SK-N-SH (cell line): ENCODE results near the gene PROC. TPM values are rescaled to one million over a fixed set of nuclear protein-coding genes. Genes with fewer than 3 reads are reported as not detected.

ENCODE experiments used
- CTCF ChIA-PET: fragments of 300-600, 350-600 bp; formaldehyde crosslinking; extraction: SDS; loops from one replicate; lab custom pipeline; 2021; lab: Yijun Ruan, JAX
- POLR2A ChIA-PET: fragments of 350-600 bp; sonication (Branson Sonifier 250); formaldehyde crosslinking; extraction: SDS; loops from one replicate; lab custom pipeline; 2020; ENCODE audit warnings: antibody characterized with exemption, inconsistent platforms; lab: Yijun Ruan, JAX
- DNase-seq: peaks from one replicate; pipeline ENCODE4 v3.0.0; 2012
- H2AFZ ChIP-seq: fragments of 200-600 bp; sonication (generic); 2 replicates; pipeline ENCODE4 v1.8.1; 2016; ENCODE audit warnings: antibody characterized with exemption, mild to moderate bottlenecking, low read depth
- H3F3A ChIP-seq: fragments of 200-600 bp; sonication (generic); replicated peaks from 2 replicates; pipeline ENCODE3; 2016; ENCODE audit warnings: antibody characterized with exemption, mild to moderate bottlenecking; ENCODE audit not compliant: insufficient read depth
- H3K27ac ChIP-seq, 2 experiments: fragments of 200-500 bp in 1 of 2; fragments of 200-600 bp in 1 of 2; sonication (Bioruptor generic) in 1 of 2; sonication (generic), shearing (Covaris generic) in 1 of 2; 2 replicates each; pipeline versions ENCODE4 v1.5.1 to v1.6.1; 2014 to 2016; ENCODE audit warnings: low read depth in 2 of 2, inconsistent platforms in 1 of 2, low read length in 1 of 2, mild to moderate bottlenecking in 1 of 2, mixed read lengths in 1 of 2
- H3K27me3 ChIP-seq: fragments of 200-600 bp; sonication (generic), shearing (Covaris generic); 2 replicates; pipeline ENCODE4 v1.6.1; 2016; ENCODE audit warnings: mixed run types; ENCODE audit not compliant: insufficient read depth
- H3K36me3 ChIP-seq, 2 experiments: fragments of 200-500 bp in 1 of 2; fragments of 200-600 bp in 1 of 2; sonication (Bioruptor generic) in 1 of 2; sonication (generic) in 1 of 2; replicated peaks in 1 of 2; 2 replicates each; pipeline versions ENCODE3 to v1.5.1; 2014 to 2016; ENCODE audit warnings: low read length in 1 of 2, mild to moderate bottlenecking in 1 of 2; ENCODE audit not compliant: insufficient read depth in 2 of 2, control insufficient read depth in 1 of 2
- H3K4me1 ChIP-seq, 2 experiments: fragments of 200-500 bp in 1 of 2; fragments of 200-600 bp in 1 of 2; sonication (Bioruptor generic) in 1 of 2; sonication (generic), shearing (Covaris generic) in 1 of 2; 2 replicates each; pipeline versions ENCODE4 v1.5.1 to v1.6.1; 2014 to 2016; ENCODE audit warnings: low read depth in 1 of 2, low read length in 1 of 2, mixed run types in 1 of 2; ENCODE audit not compliant: insufficient read depth in 2 of 2, control insufficient read depth in 1 of 2
- H3K4me2 ChIP-seq: fragments of 200-600 bp; sonication (generic), shearing (Covaris generic); 2 replicates; pipeline ENCODE4 v1.6.1; 2017; ENCODE audit warnings: mixed run types
- H3K4me3 ChIP-seq, 2 experiments: fragments of 200-500 bp in 1 of 2; fragments of 200-600 bp in 1 of 2; sonication (Bioruptor generic) in 1 of 2; sonication (generic), shearing (Covaris generic) in 1 of 2; 2 replicates each; pipeline versions ENCODE4 v1.5.1 to v1.8.1; 2014 to 2016; ENCODE audit warnings: low read depth in 2 of 2, inconsistent platforms in 1 of 2, low read length in 1 of 2, mild to moderate bottlenecking in 1 of 2, mixed read lengths in 1 of 2, moderate library complexity in 1 of 2
- H3K79me2 ChIP-seq: fragments of 200-600 bp; sonication (generic); 2 replicates; pipeline ENCODE4 v1.8.1; 2017; ENCODE audit warnings: mild to moderate bottlenecking; ENCODE audit not compliant: insufficient read depth
- H3K9ac ChIP-seq: fragments of 200-600 bp; sonication (generic); 2 replicates; pipeline ENCODE4 v1.6.1; 2017; ENCODE audit warnings: mixed run types
- H3K9me2 ChIP-seq: fragments of 200-600 bp; sonication (generic); 2 replicates; pipeline ENCODE4 v1.6.1; 2017; ENCODE audit warnings: mixed run types
- H3K9me3 ChIP-seq: fragments of 200-600 bp; sonication (generic); 2 replicates; pipeline ENCODE4 v1.6.1; 2017; ENCODE audit warnings: mixed run types, mild to moderate bottlenecking, moderate library complexity
- H4K20me1 ChIP-seq: fragments of 200-600 bp; sonication (generic); 2 replicates; pipeline ENCODE4 v1.6.1; 2017; ENCODE audit warnings: mild to moderate bottlenecking, mixed run types; ENCODE audit not compliant: insufficient read depth
- CHD2 ChIP-seq: fragments of 150-350 bp; IDR thresholded peaks from 2 replicates; pipeline ENCODE4 v1.6.1; 2018; ENCODE audit warnings: low read length; ENCODE audit not compliant: partially characterized antibody
- EP300 ChIP-seq, 2 experiments: IDR thresholded peaks; 2 replicates each; pipeline versions ENCODE4 v1.4.0 to v1.6.1; 2012; ENCODE audit warnings: borderline replicate concordance in 1 of 2, low read depth in 1 of 2, low read length in 1 of 2
- EZH2phosphoT487 ChIP-seq: fragments of 200-600 bp; sonication (generic); IDR thresholded peaks from 2 replicates; pipeline ENCODE4 v1.6.1; 2017; ENCODE audit warnings: low read depth, mixed run types, mild to moderate bottlenecking, antibody characterized with exemption, moderate library complexity, borderline replicate concordance
- GABPA ChIP-seq: IDR thresholded peaks from 2 replicates; pipeline ENCODE4 v1.4.0; 2012; ENCODE audit warnings: low read depth, mild to moderate bottlenecking
- NFIC ChIP-seq: IDR thresholded peaks from 2 replicates; pipeline ENCODE4 v1.4.0; 2012; ENCODE audit warnings: borderline replicate concordance
- NRF1 ChIP-seq: IDR thresholded peaks from 2 replicates; pipeline ENCODE4 v1.6.1; 2012; ENCODE audit warnings: low read depth, mild to moderate bottlenecking, low read length
- SIN3A ChIP-seq: IDR thresholded peaks from 2 replicates; pipeline ENCODE4 v1.6.1; 2012; ENCODE audit warnings: low read depth, mild to moderate bottlenecking, low read length, moderate library complexity, borderline replicate concordance
- SMC3 ChIP-seq: IDR thresholded peaks from 2 replicates; pipeline ENCODE4 v1.6.1; 2012; ENCODE audit warnings: low read depth, low read length, improper control_type of control experiment
- TAF1 ChIP-seq: IDR thresholded peaks from 2 replicates; pipeline ENCODE4 v1.6.1; 2012; ENCODE audit warnings: low read depth, mild to moderate bottlenecking, low read length, moderate library complexity, borderline replicate concordance
- TEAD4 ChIP-seq: IDR thresholded peaks from 2 replicates; pipeline ENCODE4 v1.4.0; 2012; ENCODE audit warnings: mild to moderate bottlenecking, borderline replicate concordance; ENCODE audit not compliant: insufficient read depth
- YY1 ChIP-seq: IDR thresholded peaks from 2 replicates; pipeline ENCODE4 v1.4.0; 2012; ENCODE audit warnings: low read depth, mild to moderate bottlenecking
- WGBS: methylation state at CpG from one replicate; pipeline ENCODE4 v1.1.6; 2017; ENCODE audit warnings: low lambda C conversion rate; 5-methylcytosine and 5-hydroxymethylcytosine counted together
- polyA plus RNA-seq, 3 experiments: library from polyadenylated mRNA; depleted of rRNA; stranded (reverse); fragments of >200 nt; gene quantifications; 2 replicates each; pipeline ENCODE4 v1.2.3, GENCODE V29; 2012
- TF ChIP-seq, protein P1 (sequence below): fragments of 150-350 bp; IDR thresholded peaks from 2 replicates; pipeline ENCODE4 v1.6.1; 2017; ENCODE audit warnings: antibody characterized with exemption, low read length, low read depth, borderline replicate concordance
- TF ChIP-seq, protein P2 (sequence below): IDR thresholded peaks from 2 replicates; pipeline ENCODE4 v1.4.0; 2012; ENCODE audit warnings: low read depth
- TF ChIP-seq, protein P3 (sequence below): IDR thresholded peaks from 2 replicates; pipeline ENCODE4 v1.4.0; 2012; ENCODE audit warnings: low read depth, borderline replicate concordance
- TF ChIP-seq, protein P4 (sequence below): fragments of 200-600 bp; sonication (generic); IDR thresholded peaks from 2 replicates; pipeline ENCODE4 v1.6.1; 2017; ENCODE audit warnings: antibody characterized with exemption, mild to moderate bottlenecking, moderate library complexity
- TF ChIP-seq, protein P5 (sequence below): IDR thresholded peaks from 2 replicates; pipeline ENCODE4 v1.6.1; 2012; ENCODE audit warnings: mild to moderate bottlenecking, low read depth, low read length, moderate library complexity
- TF ChIP-seq, protein P6 (sequence below): IDR thresholded peaks from 2 replicates; pipeline ENCODE4; 2012

The PROC gene
- polyA plus RNA-seq, 1 of the 3 experiments (the other 2 are of a cell fraction) = 0.10 TPM

DNA sequence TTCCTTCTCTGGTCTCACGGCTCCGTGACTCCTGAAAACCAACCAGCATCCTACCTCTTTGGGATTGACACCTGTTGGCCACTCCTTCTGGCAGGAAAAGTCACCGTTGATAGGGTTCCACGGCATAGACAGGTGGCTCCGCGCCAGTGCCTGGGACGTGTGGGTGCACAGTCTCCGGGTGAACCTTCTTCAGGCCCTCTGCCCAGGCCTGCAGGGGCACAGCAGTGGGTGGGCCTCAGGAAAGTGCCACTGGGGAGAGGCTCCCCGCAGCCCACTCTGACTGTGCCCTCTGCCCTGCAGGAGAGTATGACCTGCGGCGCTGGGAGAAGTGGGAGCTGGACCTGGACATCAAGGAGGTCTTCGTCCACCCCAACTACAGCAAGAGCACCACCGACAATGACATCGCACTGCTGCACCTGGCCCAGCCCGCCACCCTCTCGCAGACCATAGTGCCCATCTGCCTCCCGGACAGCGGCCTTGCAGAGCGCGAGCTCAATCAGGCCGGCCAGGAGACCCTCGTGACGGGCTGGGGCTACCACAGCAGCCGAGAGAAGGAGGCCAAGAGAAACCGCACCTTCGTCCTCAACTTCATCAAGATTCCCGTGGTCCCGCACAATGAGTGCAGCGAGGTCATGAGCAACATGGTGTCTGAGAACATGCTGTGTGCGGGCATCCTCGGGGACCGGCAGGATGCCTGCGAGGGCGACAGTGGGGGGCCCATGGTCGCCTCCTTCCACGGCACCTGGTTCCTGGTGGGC is 10.0 kb downstream of the PROC start:
- 97% methylated on average over 18 of the region's 36 CpGs for WGBS
- DNase-seq = no peak
- H3K4me2 ChIP-seq = no peak overlapping the region
- peaks cover 0 to 5% of the 10 kb centered on the region in 2 experiments; a peak in 1 of 4 replicates for H3K4me1 ChIP-seq
- no peak overlapping the region for H3K9ac ChIP-seq
- no peaks in the 10 kb centered on the region for H3K36me3 ChIP-seq
- H3K4me3 ChIP-seq = no peak overlapping the region
- no peaks in the 10 kb centered on the region for H3K79me2 ChIP-seq
- H3K9me3 ChIP-seq = no peaks in the 10 kb centered on the region
- no peaks in the 10 kb centered on the region for H3K9me2 ChIP-seq
- H3K27ac ChIP-seq = no peak overlapping the region
- peaks cover 6% of the 10 kb centered on the region for H3F3A ChIP-seq
- no peaks in the 10 kb centered on the region for H4K20me1 ChIP-seq
- H3K27me3 ChIP-seq = no peaks in the 10 kb centered on the region
- POLR2A ChIA-PET = no interaction called here
- TF ChIP-seq, protein P1, sequence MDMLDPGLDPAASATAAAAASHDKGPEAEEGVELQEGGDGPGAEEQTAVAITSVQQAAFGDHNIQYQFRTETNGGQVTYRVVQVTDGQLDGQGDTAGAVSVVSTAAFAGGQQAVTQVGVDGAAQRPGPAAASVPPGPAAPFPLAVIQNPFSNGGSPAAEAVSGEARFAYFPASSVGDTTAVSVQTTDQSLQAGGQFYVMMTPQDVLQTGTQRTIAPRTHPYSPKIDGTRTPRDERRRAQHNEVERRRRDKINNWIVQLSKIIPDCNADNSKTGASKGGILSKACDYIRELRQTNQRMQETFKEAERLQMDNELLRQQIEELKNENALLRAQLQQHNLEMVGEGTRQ = no peak
- no peak for TF ChIP-seq GABPA
- TF ChIP-seq TAF1 = no peak
- no peak for TF ChIP-seq NFIC
- TF ChIP-seq, protein P2, sequence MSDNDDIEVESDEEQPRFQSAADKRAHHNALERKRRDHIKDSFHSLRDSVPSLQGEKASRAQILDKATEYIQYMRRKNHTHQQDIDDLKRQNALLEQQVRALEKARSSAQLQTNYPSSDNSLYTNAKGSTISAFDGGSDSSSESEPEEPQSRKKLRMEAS = no peak
- TF ChIP-seq, protein P3, sequence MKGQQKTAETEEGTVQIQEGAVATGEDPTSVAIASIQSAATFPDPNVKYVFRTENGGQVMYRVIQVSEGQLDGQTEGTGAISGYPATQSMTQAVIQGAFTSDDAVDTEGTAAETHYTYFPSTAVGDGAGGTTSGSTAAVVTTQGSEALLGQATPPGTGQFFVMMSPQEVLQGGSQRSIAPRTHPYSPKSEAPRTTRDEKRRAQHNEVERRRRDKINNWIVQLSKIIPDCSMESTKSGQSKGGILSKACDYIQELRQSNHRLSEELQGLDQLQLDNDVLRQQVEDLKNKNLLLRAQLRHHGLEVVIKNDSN = no peak
- TF ChIP-seq, protein P4, sequence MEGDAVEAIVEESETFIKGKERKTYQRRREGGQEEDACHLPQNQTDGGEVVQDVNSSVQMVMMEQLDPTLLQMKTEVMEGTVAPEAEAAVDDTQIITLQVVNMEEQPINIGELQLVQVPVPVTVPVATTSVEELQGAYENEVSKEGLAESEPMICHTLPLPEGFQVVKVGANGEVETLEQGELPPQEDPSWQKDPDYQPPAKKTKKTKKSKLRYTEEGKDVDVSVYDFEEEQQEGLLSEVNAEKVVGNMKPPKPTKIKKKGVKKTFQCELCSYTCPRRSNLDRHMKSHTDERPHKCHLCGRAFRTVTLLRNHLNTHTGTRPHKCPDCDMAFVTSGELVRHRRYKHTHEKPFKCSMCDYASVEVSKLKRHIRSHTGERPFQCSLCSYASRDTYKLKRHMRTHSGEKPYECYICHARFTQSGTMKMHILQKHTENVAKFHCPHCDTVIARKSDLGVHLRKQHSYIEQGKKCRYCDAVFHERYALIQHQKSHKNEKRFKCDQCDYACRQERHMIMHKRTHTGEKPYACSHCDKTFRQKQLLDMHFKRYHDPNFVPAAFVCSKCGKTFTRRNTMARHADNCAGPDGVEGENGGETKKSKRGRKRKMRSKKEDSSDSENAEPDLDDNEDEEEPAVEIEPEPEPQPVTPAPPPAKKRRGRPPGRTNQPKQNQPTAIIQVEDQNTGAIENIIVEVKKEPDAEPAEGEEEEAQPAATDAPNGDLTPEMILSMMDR = no peak
- no peak for TF ChIP-seq SMC3
- TF ChIP-seq SIN3A = no peak
- TF ChIP-seq NRF1 = no peak
- TF ChIP-seq CHD2 = no peak
- TF ChIP-seq EP300 (IDR thresholded peaks at IDR 0.05; ENCODE audit: borderline replicate concordance in 1 of 2, low read depth in 1 of 2, low read length in 1 of 2) = no peak
- no peak for TF ChIP-seq EZH2phosphoT487
- TF ChIP-seq, protein P5, sequence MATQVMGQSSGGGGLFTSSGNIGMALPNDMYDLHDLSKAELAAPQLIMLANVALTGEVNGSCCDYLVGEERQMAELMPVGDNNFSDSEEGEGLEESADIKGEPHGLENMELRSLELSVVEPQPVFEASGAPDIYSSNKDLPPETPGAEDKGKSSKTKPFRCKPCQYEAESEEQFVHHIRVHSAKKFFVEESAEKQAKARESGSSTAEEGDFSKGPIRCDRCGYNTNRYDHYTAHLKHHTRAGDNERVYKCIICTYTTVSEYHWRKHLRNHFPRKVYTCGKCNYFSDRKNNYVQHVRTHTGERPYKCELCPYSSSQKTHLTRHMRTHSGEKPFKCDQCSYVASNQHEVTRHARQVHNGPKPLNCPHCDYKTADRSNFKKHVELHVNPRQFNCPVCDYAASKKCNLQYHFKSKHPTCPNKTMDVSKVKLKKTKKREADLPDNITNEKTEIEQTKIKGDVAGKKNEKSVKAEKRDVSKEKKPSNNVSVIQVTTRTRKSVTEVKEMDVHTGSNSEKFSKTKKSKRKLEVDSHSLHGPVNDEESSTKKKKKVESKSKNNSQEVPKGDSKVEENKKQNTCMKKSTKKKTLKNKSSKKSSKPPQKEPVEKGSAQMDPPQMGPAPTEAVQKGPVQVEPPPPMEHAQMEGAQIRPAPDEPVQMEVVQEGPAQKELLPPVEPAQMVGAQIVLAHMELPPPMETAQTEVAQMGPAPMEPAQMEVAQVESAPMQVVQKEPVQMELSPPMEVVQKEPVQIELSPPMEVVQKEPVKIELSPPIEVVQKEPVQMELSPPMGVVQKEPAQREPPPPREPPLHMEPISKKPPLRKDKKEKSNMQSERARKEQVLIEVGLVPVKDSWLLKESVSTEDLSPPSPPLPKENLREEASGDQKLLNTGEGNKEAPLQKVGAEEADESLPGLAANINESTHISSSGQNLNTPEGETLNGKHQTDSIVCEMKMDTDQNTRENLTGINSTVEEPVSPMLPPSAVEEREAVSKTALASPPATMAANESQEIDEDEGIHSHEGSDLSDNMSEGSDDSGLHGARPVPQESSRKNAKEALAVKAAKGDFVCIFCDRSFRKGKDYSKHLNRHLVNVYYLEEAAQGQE = no peak
- TF ChIP-seq TEAD4 = no peak
- no peak for TF ChIP-seq YY1
- TF ChIP-seq, protein P6, sequence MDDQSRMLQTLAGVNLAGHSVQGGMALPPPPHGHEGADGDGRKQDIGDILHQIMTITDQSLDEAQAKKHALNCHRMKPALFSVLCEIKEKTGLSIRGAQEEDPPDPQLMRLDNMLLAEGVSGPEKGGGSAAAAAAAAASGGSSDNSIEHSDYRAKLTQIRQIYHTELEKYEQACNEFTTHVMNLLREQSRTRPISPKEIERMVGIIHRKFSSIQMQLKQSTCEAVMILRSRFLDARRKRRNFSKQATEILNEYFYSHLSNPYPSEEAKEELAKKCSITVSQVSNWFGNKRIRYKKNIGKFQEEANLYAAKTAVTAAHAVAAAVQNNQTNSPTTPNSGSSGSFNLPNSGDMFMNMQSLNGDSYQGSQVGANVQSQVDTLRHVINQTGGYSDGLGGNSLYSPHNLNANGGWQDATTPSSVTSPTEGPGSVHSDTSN = no peak
- CTCF ChIA-PET = interaction anchor here (1.4 to 1.9 kb wide), 2 partner anchors 13 to 104 kb away, joined by 5 to 7 read pairs; no protein-coding TSS in a partner anchor
- H2AFZ ChIP-seq = no peak overlapping the region
